GM18519 (cell line): ENCODE results near the gene STAU1.
"Not testable (repeated sequence)": the region's sequence is repeated elsewhere in the genome, so short reads cannot be mapped to it uniquely, and the experiment has no call there.

Experiments
- ATAC-seq: cut with Tn5 transposase; IDR thresholded peaks from one replicate; pipeline ENCODE4 v1.9.1; 2021; ENCODE audit warnings: mild to moderate bottlenecking, moderate library complexity; ENCODE audit not compliant: unreplicated experiment, low FRiP score

Gene STAU1

GRCh38 chr20:49166534-49167449 lies 21.3 kb downstream of the STAU1 start:
- ATAC-seq: peak; percentile 47

- ATAC-seq: no peak
Observed at GRCh38 chr20:49165611-49166010, 22.5 kb downstream of the STAU1 start.

- ATAC-seq: no peak
Observed at GRCh38 chr20:49163696-49164095, 24.4 kb downstream of the STAU1 start.

- ATAC-seq: no peak
Observed at GRCh38 chr20:49161428-49162152, 26.5 kb downstream of the STAU1 start.

- no peak for ATAC-seq
Observed at GRCh38 chr20:49160057-49160929, 27.8 kb downstream of the STAU1 start.

- no peak for ATAC-seq
Observed at GRCh38 chr20:49157146-49157545, 31.0 kb downstream of the STAU1 start.

- ATAC-seq: no peak
Observed at GRCh38 chr20:49156481-49156880, 31.7 kb downstream of the STAU1 start.

- ATAC-seq: no peak
Observed at GRCh38 chr20:49151436-49151835, 36.7 kb downstream of the STAU1 start.

DNA sequence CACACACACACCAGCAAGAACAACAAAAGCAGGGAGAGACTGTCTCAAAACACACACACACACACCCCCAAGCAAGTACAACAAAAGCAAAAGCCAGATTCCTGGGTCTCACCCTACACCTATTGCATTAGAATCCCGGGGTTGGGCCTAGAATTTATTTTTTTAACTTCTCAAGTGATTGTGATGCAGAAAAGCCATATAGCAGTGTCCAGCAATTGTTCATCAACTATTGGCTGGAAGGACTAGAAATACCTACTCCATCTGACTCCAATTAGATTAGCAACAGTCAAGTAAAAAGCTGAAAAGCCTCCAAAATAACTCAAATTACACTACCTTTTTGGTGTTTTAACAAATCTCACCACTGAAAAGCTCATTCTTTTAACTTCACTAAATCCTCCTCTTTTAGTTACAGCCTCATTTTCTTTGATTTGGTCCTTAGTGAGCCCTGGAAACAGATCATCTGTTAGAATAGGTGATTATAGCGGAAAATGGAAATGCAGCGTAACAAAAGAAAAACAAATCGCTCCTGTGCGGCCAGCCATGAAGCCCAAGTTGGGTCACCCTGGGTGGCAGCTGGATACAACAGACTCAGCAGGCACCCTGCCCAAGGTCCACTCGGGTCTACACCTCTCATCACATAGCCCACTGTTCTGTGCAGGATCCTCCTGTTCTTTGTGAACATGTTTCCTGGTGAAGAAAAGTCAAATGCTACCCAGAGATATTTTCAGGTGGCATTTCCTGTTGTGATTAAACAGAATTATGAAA lies 38.7 kb downstream of the STAU1 start:
- no peak for ATAC-seq

DNA sequence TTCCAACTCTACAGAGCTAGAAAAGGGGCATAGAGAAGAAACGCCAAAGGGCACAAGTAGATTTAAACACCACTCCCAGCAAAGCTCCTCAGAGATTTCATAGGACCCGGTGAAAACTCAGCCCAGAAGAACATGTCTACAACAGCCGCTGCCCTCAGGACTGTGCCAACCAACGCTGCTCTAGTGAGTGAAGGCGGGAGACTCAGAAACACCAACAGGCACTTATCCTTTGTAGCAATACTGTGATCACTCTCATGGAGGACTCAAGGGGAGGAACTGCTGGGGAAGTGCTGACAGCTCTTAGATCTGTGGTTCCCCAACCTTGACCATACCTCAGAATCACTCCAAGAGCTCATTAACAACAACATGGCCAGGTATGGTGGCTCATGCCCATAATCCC lies 39.5 kb downstream of the STAU1 start:
- no peak for ATAC-seq

DNA sequence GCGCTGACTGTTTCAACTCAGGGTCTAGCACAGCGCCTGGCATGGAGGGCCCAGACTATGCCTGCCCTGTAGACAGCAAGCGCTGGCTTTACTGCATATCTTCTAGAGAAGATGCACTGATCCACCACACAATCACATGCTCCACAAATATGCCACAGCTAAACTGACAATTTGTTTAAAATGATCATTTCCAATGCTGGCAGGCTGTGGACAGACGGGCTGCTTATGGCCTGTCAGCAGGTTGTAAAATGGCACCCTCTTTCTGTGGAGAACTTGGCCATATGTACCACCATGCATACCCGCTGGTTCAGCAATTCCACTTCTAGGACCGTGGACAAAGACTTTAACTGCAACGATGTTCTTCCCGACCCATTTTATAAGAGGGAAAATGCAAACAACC lies 40.8 kb downstream of the STAU1 start:
- no peak for ATAC-seq

DNA sequence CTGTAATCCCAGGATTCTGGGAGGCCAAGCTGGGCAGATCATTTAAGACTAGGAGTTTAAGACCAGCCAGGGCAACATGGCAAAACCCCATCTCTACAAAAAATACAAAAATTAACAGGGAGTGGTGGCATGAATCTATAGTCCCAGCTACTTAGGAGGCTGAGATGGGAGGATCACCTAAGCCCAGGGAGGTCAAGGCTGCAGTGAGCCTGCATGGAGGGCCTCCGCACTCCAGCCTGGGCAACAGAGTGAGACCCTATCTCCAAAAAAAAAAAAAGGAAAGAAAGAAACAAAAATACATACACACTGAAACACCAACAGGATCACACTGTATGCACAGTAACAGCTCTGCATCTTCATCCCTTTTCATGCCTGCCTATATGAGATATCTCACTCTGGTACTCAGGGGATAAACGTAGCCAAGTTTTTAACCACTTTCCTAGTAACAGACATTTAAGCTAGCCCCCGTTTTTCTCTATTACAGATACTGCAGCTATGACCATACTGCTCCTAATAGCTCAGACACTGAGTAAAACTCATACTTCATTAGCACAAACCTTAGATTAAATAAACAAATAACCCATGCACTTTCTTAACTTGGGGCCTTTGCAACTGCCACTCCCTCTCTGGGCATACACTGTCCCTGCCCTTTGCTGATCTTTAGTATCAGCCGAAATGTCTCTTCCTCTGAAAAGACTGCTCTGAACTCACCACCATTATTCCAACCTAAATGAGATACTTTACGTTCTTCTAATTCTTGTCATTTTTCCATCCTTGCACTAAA lies 41.5 kb downstream of the STAU1 start:
- no peak for ATAC-seq

DNA sequence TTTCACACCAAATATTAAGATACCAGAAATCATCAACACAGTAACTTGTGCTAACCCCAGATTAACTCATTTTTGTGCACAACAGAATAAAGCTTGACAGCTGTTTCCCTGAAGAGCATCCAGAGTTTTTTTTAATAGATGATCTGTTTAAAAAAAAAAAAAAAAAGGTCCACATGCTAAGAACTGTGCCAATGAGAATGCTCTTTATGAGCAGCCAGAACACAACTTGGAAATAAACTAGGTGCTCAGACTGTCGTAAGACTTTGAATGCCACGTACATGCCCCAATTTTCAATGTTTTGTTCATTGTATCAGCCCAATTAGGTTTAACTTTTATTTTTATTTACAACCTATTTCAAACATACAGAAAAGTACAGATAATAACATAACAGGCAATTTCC lies 47.3 kb downstream of the STAU1 start:
- ATAC-seq: no peak

DNA sequence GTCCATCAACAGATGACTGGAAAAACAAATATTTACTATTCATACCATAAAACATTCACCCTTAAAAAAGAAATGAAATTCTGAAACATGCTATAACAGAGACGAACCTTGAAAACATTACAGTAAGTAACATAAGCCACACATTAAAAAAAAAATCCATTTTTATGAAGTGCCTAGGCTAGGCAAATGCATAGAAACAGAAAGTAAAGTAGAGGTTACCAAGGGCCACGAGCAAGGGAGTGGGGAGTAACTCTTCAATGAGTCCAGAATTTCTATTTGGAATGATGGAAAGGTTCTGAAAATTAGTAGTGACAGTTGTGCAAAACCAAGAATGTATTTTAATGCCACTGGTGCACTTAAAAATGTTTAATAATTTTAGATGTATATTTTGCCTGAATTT lies 47.7 kb downstream of the STAU1 start:
- no peak for ATAC-seq

DNA sequence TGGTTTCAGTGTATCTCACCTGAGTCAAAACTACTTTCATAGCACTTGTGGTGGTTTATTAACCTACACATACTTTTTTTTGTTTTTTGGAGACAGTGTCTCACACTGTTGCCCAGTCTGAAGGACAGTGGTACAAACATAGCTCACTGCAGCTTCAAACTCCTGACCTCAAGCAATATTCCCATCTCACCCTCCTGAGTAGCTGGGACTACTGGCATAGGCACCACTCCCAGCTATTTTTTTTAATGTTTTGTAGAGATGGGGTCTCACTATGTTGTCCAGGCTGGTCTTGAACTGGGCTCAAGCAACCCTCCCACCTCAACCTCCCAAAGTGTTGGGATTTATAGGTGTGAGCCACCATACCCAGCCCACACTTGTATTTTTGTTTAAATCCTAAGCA lies 49.7 kb downstream of the STAU1 start:
- ATAC-seq: no peak

GRCh38 chr20:49136817-49137571 lies 51.1 kb downstream of the STAU1 start:
- no peak for ATAC-seq

GRCh38 chr20:49134797-49135196 lies 53.3 kb downstream of the STAU1 start:
- not testable (repeated sequence) for ATAC-seq

GRCh38 chr20:49133571-49133970 lies 54.6 kb downstream of the STAU1 start:
- no peak for ATAC-seq
